GM12874 (cell line): ENCODE measurements around the gene SH3TC2.

ENCODE experiments used
- TF ChIP-seq, protein P1 (sequence below): IDR thresholded peaks from 2 replicates; pipeline ENCODE4 v1.5.1; 2011; ENCODE audit warnings: low read depth, mild to moderate bottlenecking, control low read depth, low read length, moderate library complexity; ENCODE audit not compliant: insufficient read depth

The SH3TC2 gene

GRCh38 chr5:148979083-148979723 lies 83.7 kb downstream of the SH3TC2 start:
- TF ChIP-seq, protein P1, sequence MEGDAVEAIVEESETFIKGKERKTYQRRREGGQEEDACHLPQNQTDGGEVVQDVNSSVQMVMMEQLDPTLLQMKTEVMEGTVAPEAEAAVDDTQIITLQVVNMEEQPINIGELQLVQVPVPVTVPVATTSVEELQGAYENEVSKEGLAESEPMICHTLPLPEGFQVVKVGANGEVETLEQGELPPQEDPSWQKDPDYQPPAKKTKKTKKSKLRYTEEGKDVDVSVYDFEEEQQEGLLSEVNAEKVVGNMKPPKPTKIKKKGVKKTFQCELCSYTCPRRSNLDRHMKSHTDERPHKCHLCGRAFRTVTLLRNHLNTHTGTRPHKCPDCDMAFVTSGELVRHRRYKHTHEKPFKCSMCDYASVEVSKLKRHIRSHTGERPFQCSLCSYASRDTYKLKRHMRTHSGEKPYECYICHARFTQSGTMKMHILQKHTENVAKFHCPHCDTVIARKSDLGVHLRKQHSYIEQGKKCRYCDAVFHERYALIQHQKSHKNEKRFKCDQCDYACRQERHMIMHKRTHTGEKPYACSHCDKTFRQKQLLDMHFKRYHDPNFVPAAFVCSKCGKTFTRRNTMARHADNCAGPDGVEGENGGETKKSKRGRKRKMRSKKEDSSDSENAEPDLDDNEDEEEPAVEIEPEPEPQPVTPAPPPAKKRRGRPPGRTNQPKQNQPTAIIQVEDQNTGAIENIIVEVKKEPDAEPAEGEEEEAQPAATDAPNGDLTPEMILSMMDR, result no peak

GRCh38 chr5:148978370-148979082 lies 84.3 kb downstream of the SH3TC2 start:
- TF ChIP-seq, protein P1, result no peak

- TF ChIP-seq, protein P1, result no peak
Observed at GRCh38 chr5:148976569-148977381, 86.1 kb downstream of the SH3TC2 start.

- TF ChIP-seq, protein P1, result no peak
Observed at GRCh38 chr5:148974642-148975327, 88.1 kb downstream of the SH3TC2 start.

- TF ChIP-seq, protein P1, result no peak
Observed at GRCh38 chr5:148973455-148973854, 89.4 kb downstream of the SH3TC2 start.

- TF ChIP-seq, protein P1, result no peak
Observed at GRCh38 chr5:148972974-148973374, 89.9 kb downstream of the SH3TC2 start.

GRCh38 chr5:148972396-148972795 lies 90.5 kb downstream of the SH3TC2 start:
- TF ChIP-seq, protein P1, result no peak
